HG03354 (cell line): ENCODE results near the gene TEX261.
A peak's percentile ranks its signal among the peaks of the same experiment; 100 is the strongest.

Experiments used
- ATAC-seq: cut with Tn5 transposase; IDR thresholded peaks from one replicate; pipeline ENCODE4 v1.9.1; 2021; ENCODE audit warnings: mild to moderate bottlenecking; ENCODE audit not compliant: unreplicated experiment, poor library complexity, severe bottlenecking

The TEX261 gene

GRCh38 chr2:70961648-70961994, 33.1 kb downstream of the TEX261 start:
- no peak for ATAC-seq

DNA sequence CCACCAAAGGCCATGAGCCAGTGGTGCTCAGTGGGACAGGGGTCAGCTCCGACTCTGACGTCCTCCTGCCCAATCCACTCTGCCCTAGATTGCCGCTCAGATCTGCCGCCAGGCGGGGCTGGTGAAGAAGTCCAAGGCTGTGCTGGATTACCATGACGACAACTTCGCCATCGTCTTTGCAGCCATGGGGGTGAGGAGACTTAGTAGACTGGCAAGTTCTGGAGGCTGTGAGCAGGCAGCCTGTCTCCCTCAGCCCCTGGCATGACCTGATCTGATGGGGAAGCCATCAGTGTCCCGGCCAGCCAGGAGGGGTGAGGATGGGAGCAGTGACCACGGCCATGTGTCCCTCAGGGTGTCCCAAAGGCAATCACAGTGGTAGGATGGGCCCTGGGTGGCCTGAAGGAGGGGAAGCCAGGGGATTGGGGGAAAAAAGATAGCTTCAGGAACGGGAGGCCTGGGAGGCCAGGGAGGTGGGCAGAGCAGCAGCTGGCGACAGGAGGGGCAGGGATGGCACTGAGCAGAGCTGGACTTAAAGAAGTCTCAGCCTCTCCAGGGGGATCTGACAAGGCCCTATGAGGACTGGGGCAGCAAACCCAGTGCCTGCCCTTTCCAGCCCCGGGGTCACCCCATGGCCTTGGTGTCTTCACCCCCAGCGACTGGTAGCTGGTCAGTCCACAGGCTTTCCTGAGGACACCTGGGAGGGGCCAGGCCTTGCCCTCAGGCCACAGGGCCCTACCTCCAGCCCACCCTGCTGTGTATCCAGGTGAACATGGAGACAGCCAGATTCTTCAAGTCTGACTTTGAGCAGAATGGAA, 33.6 kb downstream of the TEX261 start:
- ATAC-seq = no peak

DNA sequence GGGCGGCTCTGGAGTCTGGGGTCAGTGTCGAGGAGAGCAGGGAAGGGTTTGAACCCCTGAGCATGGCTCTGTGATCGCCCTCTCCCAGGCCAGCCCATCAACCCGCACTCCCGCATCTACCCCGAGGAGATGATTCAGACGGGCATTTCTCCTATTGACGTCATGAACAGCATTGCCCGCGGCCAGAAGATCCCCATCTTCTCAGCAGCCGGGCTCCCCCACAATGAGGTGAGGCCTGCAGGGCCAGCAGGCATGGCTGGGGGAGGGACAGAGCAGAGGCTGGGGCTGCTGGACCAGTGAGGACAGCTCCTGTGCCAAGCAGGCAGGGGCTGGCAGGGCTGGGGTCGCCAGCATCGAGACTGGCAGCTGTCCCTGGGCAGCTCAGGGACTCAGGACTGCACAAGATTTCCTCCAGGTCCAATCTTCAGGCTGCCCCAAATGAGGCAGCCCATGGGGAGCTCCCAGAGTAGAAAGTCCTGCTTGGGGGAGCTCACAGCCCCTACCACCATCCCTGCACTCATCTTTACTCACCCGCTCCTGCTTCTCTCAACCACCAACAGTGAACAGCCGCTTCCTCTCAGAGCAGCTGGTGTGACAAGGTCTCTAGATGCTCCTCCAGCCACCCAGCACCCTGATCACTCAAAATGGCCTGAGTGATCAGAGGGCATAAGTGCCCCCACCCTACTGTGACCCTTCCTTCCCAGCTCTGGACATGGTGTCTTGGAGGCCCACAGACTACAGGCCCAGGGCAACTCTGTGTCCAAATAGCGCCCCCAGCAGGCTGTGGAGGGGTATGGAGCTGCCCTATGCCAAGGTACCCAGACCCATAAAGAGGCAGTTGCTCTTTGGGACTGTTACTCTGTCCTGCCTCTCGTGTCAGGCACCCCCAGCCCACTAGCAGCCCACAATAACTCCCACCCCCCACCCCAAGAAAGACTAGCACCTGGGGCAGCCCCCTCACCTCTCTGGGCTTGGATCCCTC, 34.5 kb downstream of the TEX261 start:
- no peak for ATAC-seq

- no peak for ATAC-seq
Measured at GRCh38 chr2:70959271-70959761, 35.4 kb downstream of the TEX261 start.

GRCh38 chr2:70958759-70959158, 35.9 kb downstream of the TEX261 start:
- no peak for ATAC-seq

DNA sequence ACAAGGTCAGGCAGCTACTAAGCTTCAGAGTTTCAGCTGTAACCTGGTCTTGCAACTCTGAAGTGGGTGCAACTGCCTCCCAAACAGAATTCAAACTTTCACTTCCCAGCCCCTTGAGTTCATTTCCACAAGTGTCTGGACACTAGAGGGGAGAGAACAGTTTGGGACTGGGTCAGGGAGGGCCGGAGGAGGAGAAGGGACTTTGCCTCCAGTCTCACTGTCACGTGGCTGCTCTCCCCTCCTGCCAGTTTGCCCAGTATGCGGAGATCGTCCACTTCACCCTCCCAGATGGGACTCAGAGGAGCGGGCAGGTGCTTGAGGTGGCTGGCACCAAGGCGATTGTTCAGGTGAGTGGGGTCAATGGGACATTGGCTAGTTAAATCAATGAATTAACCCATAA, 36.9 kb downstream of the TEX261 start:
- ATAC-seq = no peak

DNA sequence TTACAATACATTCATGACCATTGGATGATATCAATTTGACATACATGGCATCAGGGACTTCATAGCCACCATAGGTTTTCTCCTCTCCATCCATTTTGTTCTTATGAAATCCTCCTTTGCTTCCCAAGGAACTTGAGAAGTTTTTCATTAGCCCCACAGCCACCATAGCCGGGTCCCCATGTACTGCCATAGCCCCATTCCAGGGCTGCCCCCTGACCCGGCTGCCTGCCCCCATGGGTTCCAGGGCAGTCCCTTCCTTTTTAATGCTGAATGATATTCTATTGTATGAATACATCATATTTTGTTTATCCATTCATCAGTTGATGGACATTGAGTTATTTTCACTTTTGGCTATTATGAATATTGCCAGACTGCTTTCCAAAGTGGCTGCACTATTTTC, 38.5 kb downstream of the TEX261 start:
- ATAC-seq = no peak

DNA sequence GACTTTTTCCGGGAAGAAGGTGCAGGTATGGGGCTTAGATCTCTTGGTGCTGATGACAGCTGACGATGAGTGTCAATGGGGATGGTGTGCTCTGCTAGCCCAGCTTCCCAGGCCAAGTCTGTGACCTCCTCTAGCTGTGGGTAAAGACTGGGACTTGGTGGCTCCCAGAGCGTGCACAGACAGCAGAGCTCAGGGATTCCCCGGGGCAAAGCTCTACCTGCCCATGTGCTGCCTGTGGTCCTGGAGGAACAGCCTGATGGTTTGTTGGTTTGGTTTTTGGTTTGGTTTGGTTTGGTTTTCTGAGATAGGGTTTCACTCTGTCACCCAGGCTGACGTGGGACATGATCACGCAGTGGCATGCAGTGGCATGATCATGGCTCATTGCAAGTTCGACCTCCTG, 39.8 kb downstream of the TEX261 start:
- ATAC-seq = no peak

- no peak for ATAC-seq
Measured at GRCh38 chr2:70949086-70949485, 45.6 kb downstream of the TEX261 start.

DNA sequence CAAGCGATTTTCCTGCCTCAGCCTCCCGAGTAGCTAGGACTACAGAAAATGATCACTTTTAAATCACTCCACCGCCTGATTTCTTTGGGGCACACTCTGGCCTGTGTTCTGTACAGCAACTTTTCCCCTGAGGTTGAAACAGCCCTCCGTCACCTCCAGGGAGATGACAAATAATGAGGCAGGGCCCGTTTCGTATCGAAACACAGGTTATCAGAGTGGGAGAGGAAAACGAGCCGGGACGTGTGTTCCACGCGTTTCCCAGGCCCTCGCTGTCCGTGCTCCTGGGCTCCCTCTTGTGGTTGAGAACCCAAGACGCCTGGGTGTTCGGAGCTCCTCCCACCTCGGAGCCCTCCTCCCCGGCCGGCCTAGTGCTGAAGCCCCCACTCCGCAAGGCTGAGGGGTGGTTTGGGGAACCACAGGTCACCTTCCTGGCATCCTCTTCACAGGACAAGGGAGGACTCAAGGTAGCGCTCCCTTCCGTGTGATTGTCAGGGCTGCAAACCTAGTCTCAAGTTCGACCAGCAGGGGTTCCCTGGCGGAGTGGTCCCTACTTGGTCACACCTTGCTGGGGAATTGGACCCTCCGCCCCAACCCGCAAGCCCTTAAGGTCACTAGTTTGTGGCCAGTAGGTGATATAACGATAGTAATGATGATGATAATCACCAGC, 46.2 kb downstream of the TEX261 start:
- ATAC-seq = peak; percentile 93

DNA sequence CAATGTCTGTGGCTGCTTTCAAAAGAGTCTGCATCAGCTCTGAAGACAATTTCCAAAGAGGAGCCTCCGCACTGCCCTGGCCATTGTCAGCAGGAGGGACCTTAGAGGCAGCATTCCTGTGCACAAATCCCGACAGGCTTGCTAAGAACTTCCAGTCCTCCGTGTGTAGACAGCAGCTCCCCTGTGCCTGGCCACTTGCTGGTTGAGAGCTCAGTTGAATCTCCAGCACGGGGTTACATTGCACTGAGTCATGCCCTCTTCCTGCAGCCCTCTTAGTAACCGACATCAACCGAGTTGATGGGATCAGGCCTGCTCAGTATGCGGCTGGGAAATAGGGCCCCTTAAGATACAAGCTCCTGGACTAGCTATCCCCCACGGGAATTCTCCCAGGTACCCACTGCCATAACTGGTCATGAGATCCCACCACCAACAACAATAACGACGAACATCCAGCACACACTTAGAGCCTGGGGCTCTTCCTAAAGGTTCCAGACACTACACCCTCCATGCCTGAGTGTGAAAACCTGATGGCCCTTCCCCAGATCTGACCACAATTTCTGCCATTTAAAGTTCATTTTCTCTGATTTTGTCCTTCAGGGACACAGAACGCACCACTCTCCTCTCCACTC, 47.0 kb downstream of the TEX261 start:
- no peak for ATAC-seq

- no peak for ATAC-seq
Measured at GRCh38 chr2:70946832-70947442, 47.7 kb downstream of the TEX261 start.

- no peak for ATAC-seq
Measured at GRCh38 chr2:70944111-70944690, 50.5 kb downstream of the TEX261 start.

GRCh38 chr2:70943205-70943871, 51.3 kb downstream of the TEX261 start:
- ATAC-seq = no peak

DNA sequence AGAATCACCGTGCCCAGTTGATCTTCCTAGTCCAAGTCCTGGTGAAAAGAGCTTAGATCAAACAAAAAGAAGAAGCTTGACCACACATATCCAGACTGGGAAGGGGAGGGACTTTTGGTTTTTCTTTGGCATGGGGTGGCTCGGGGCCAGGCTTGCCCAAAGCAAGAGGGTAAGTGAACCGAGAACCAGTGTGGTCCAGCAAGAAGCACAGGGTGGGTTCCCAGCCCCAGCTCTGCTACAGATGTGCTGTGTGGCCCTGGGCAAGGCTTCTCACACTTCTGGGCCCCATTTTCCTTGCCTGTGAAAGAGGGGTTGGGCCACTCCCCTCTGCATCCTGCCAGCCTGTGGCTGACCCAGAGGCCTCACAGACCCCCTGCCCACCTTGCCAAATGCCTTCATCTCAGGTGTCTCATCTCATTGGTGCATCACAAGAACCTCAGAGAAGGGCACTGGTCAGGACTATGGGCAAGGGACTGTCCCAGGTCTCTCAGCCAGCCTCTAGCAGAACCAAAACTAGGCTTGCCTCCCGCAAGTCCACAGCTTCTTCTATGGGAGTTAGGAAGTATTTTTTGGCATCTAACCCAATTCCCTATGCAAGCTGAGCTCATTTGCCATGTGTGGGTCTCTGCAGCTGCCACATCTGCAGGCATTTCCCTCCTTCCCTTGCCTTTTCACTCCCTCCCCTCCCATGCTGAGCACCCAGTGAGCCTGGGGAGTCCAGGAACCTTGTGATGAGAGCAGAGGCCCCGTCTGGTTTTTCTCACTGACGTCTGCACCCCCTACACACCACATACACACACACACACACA, 52.1 kb downstream of the TEX261 start:
- no peak for ATAC-seq

DNA sequence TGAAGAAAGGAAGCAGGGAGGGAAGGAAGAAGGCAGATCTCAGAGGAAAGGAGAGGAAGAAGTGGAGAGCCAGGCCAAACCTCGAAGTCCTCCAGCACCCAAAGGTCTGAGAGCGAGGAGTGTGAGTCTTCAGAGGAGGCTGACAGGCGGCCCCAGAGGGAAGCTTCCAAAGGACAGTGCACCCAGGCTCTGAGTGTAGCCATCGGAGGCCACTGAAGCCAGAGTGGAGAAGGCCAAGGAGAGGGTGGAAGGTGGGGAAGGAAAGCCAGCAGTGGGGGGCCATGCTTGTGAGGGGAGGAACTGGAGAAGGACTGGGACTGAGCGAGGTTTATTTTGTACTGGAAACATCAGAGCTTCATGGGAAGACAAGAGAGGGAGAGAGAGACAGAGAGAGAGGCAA, 53.0 kb downstream of the TEX261 start:
- ATAC-seq = no peak

DNA sequence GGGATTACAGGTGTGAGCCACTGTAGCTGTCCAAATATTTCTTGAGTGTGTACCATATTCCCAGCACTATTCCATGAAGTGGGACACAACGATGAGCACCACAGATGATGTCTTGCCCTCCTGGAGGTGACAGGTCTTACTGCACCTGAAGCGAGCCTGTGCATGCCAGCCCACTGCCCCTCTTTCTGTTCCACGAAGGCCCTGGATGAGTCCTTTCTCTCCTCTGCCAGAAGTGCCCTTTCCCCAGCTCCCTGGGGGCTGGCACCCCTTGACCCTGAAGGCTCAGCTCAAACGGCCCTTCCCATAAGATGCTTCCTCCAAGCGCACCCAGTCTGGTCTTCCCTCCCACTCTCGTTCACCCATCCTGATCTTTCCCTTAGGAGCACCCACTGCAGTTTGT, 53.5 kb downstream of the TEX261 start:
- ATAC-seq = no peak
